HCT116 (cell line): ENCODE data around the gene KIRREL3. TPM values are rescaled to one million over a fixed set of nuclear protein-coding genes. Genes with fewer than 3 reads are reported as not detected.
A peak's percentile ranks its signal among the peaks of the same experiment; 100 is the strongest.

Experiments used
- ATAC-seq: fragments of 200-7000 bp; cut with Tn5 transposase; 2 replicates; pipeline ENCODE4 v1.9.1; 2020; ENCODE audit warnings: mild to moderate bottlenecking, moderate library complexity
- BruUV-seq: library from RNA; stranded (reverse); fragments of 400-500 nt; replicated peaks from 2 replicates; lab custom pipeline; 2021; lab: Mats Ljungman, UMichigan
- CTCF ChIA-PET: fragments of 300-600 bp; sonication (Branson Sonifier 250); formaldehyde crosslinking; loops from one replicate; lab custom pipeline; 2021; ENCODE audit warnings: antibody characterized with exemption; lab: Charles Lee
- POLR2A ChIA-PET: fragments of 300-600, 350-600 bp; sonication (Branson Sonifier 250); formaldehyde crosslinking; loops from one replicate; lab custom pipeline; 2021; ENCODE audit warnings: antibody characterized with exemption; lab: Charles Lee
- RAD21 ChIA-PET, 2 experiments: fragments of 300-600 bp; sonication (Branson Sonifier 250); formaldehyde crosslinking; loops; one replicate each; lab custom pipeline; 2023; ENCODE audit warnings: low total read pairs in 2 of 2; ENCODE audit not compliant: uncharacterized antibody in 2 of 2, unreplicated experiment in 2 of 2, low non-redundant PET in 1 of 2; lab: Charles Lee
- DNase-seq: peaks from one replicate; pipeline ENCODE4 v3.0.0-alpha.2; 2010; ENCODE audit warnings: low read depth, low spot score
- H2AFZ ChIP-seq: fragments of 200-600 bp; shearing (Covaris generic), sonication (generic); 2 replicates; pipeline ENCODE4 v1.6.1; 2017; ENCODE audit warnings: low read depth, mixed run types, mixed read lengths, antibody characterized with exemption, low read length; ENCODE audit not compliant: poor library complexity, severe bottlenecking
- H3K27ac ChIP-seq: 2 replicates; pipeline ENCODE4 v1.5.1; 2012; ENCODE audit warnings: low read depth, low read length
- H3K27me3 ChIP-seq: fragments of 200-600 bp; sonication (generic); 2 replicates; pipeline ENCODE4 v1.6.1; 2016; ENCODE audit warnings: mixed run types, low read length, mixed read lengths; ENCODE audit not compliant: insufficient read depth
- H3K36me3 ChIP-seq, 2 experiments: fragments of 200-500 bp in 1 of 2; fragments of 200-600 bp in 1 of 2; sonication (Bioruptor generic) in 1 of 2; sonication (generic) in 1 of 2; 2 replicates each; pipeline versions ENCODE4 v1.5.1 to v1.6.1; 2014 to 2016; ENCODE audit warnings: low read length in 2 of 2, inconsistent platforms in 1 of 2, mixed read lengths in 1 of 2, mixed run types in 1 of 2; ENCODE audit not compliant: insufficient read depth in 2 of 2, control insufficient read depth in 1 of 2
- H3K4me1 ChIP-seq, 2 experiments: fragments of 200-600 bp in 1 of 2; sonication (generic) in 1 of 2; 2 replicates each; pipeline versions ENCODE4 v1.5.1 to v1.6.1; 2012 to 2017; ENCODE audit warnings: low read length in 2 of 2, inconsistent platforms in 1 of 2, mild to moderate bottlenecking in 1 of 2, mixed read lengths in 1 of 2, mixed run types in 1 of 2, moderate library complexity in 1 of 2; ENCODE audit not compliant: insufficient read depth in 2 of 2, control insufficient read depth in 1 of 2
- H3K4me2 ChIP-seq: fragments of 200-600 bp; sonication (generic); 2 replicates; pipeline ENCODE4 v1.6.1; 2017; ENCODE audit warnings: mixed run types, low read length, mixed read lengths
- H3K4me3 ChIP-seq, 2 experiments: fragments of 200-600 bp in 1 of 2; sonication (generic) in 1 of 2; replicated peaks in 1 of 2; 2 replicates each; pipeline ENCODE4 v1.5.1; 2011 to 2016; ENCODE audit warnings: low read length in 2 of 2, control low read depth in 1 of 2, low read depth in 1 of 2, mild to moderate bottlenecking in 1 of 2, mixed read lengths in 1 of 2, mixed run types in 1 of 2
- H3K79me2 ChIP-seq: fragments of 200-600 bp; sonication (generic); 2 replicates; pipeline ENCODE4 v1.6.1; 2017; ENCODE audit warnings: mild to moderate bottlenecking, mixed run types, low read length, moderate library complexity, mixed read lengths; ENCODE audit not compliant: insufficient read depth
- H3K9ac ChIP-seq: fragments of 200-600 bp; sonication (generic); 2 replicates; pipeline ENCODE4 v1.6.1; 2016; ENCODE audit warnings: low read length, mixed read lengths
- H3K9me2 ChIP-seq: fragments of 200-600 bp; sonication (generic), shearing (Covaris generic); 2 replicates; pipeline ENCODE4 v1.6.1; 2017; ENCODE audit warnings: mixed run types, mild to moderate bottlenecking, moderate library complexity; ENCODE audit not compliant: insufficient read depth
- H3K9me3 ChIP-seq, 2 experiments: fragments of 200-500 bp in 1 of 2; fragments of 200-600 bp in 1 of 2; sonication (Bioruptor generic) in 1 of 2; sonication (generic) in 1 of 2; 2 replicates each; pipeline ENCODE4 v1.6.1; 2014 to 2017; ENCODE audit warnings: low read length in 2 of 2, mixed read lengths in 2 of 2, inconsistent platforms in 1 of 2, low read depth in 1 of 2, mild to moderate bottlenecking in 1 of 2, mixed run types in 1 of 2, moderate library complexity in 1 of 2; ENCODE audit not compliant: control insufficient read depth in 1 of 2, insufficient read depth in 1 of 2
- H4K20me1 ChIP-seq: fragments of 200-600 bp; sonication (generic), shearing (Covaris generic); 2 replicates; pipeline ENCODE4 v1.6.1; 2017; ENCODE audit warnings: mixed run types, mild to moderate bottlenecking, moderate library complexity; ENCODE audit not compliant: insufficient read depth
- RAD21 ChIP-seq: IDR thresholded peaks from 2 replicates; pipeline ENCODE4 v1.6.1; 2012; ENCODE audit warnings: low read depth, mild to moderate bottlenecking
- YY1 ChIP-seq: IDR thresholded peaks from 2 replicates; pipeline ENCODE4 v1.6.1; 2011; ENCODE audit warnings: low read length, low read depth, moderate library complexity, mild to moderate bottlenecking; ENCODE audit not compliant: insufficient replicate concordance; ENCODE audit errors: extremely low read depth
- intact Hi-C: fragments of 100-400 bp; cut with micrococcal nuclease; formaldehyde crosslinking; loops from 2 replicates; pipeline ENCODE4 v1.10.0; 2022
- total RNA-seq: library from RNA; stranded (reverse); gene quantifications from one replicate; pipeline ENCODE4 v1.2.1, GENCODE V29; 2021; ENCODE audit not compliant: unreplicated experiment
- TF ChIP-seq, protein P1 (sequence below), 3 experiments: fragments of 200-600 bp in 1 of 3; sonication (generic) in 1 of 3; IDR thresholded peaks in 2 of 3; conservative IDR thresholded peaks in 1 of 3; 2 replicates each; pipeline ENCODE4 v1.5.1; 2012 to 2017; ENCODE audit warnings: low read depth in 2 of 3, low read length in 2 of 3, antibody characterized with exemption in 1 of 3, borderline replicate concordance in 1 of 3, control low read depth in 1 of 3, mild to moderate bottlenecking in 1 of 3, mixed read lengths in 1 of 3, mixed run types in 1 of 3, moderate library complexity in 1 of 3; ENCODE audit not compliant: insufficient read depth in 1 of 3
- TF ChIP-seq, protein P2 (sequence below): IDR thresholded peaks from 2 replicates; pipeline ENCODE4 v1.6.1; 2012

KIRREL3 gene
- total RNA-seq, 1 experiment from 2014 or later = not detected

DNA sequence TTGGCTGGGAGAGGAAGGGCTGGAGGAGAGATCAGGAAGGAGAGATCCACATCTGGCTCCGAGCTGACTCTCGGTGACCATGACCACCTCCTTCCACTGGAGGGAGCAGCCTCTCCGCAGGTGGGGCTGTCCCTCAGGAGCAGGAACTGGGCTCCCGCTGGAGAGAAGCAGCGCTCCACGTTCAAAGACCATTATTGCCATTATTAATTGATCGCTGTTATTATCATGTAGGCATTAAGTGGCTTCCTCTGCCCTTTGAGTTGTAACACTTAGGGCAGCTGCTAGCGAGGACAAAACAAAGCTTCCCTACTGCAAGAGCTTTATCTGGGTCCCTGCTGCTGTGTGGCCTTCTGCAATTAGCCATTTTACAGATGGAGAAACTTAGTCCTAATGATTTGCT, 393.2 kb downstream of the KIRREL3 start:
- H2AFZ ChIP-seq = peak overlapping the region; percentile 82
- no TSS peak for BruUV-seq
- intact Hi-C loops = loop anchor here (1.0 to 10.0 kb wide), 4 partner anchors 165 to 740 kb away; no protein-coding TSS in a partner anchor

More for the DNA sequence above, 393.2 kb downstream of the KIRREL3 start:
- ATAC-seq (peak; percentile 99), DNase-seq (peak; percentile 31)
- RAD21 ChIA-PET = interaction anchor here (1.0 kb wide), 2 partner anchors 123 to 383 kb away, joined by 3 to 4 read pairs; no protein-coding TSS in a partner anchor
- Histone ChIP-seq H3K27me3 (peaks cover 24% of the 10 kb centered on the region; the same call in 1 of the 2 replicates), H3K4me2 (peak overlapping the region; percentile 66), H3K36me3 (no peaks in the 10 kb centered on the region), H3K4me3 (peak overlapping the region in 1 of 2 experiments; percentile 20; a peak in 1 of 4 replicates), H3K9me2 (no peaks in the 10 kb centered on the region), H3K4me1 (peaks cover 0 to 4% of the 10 kb centered on the region in 2 experiments; a peak in 2 of 4 replicates), H3K27ac (no peak overlapping the region), H4K20me1 (no peaks in the 10 kb centered on the region), H3K79me2 (no peaks in the 10 kb centered on the region), H3K9ac (no peak overlapping the region), H3K9me3 (no peaks in the 10 kb centered on the region)
- CTCF ChIA-PET = interaction anchor here (0.7 to 2.4 kb wide), 10 partner anchors 13 to 1432 kb away, joined by 3 to 14 read pairs (median 4); no protein-coding TSS in a partner anchor
- POLR2A ChIA-PET = no interaction called here
- TF ChIP-seq, protein P1, sequence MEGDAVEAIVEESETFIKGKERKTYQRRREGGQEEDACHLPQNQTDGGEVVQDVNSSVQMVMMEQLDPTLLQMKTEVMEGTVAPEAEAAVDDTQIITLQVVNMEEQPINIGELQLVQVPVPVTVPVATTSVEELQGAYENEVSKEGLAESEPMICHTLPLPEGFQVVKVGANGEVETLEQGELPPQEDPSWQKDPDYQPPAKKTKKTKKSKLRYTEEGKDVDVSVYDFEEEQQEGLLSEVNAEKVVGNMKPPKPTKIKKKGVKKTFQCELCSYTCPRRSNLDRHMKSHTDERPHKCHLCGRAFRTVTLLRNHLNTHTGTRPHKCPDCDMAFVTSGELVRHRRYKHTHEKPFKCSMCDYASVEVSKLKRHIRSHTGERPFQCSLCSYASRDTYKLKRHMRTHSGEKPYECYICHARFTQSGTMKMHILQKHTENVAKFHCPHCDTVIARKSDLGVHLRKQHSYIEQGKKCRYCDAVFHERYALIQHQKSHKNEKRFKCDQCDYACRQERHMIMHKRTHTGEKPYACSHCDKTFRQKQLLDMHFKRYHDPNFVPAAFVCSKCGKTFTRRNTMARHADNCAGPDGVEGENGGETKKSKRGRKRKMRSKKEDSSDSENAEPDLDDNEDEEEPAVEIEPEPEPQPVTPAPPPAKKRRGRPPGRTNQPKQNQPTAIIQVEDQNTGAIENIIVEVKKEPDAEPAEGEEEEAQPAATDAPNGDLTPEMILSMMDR (IDR thresholded peaks at IDR 0.05 in 2 of 3, conservative IDR thresholded peaks at IDR 0.05 in 1 of 3; ENCODE audit: borderline replicate concordance in 1 of 3, insufficient read depth in 1 of 3, low read depth in 2 of 3, low read length in 2 of 3) = peak; percentile 55 to 83 (median 82)
- TF ChIP-seq, protein P2, sequence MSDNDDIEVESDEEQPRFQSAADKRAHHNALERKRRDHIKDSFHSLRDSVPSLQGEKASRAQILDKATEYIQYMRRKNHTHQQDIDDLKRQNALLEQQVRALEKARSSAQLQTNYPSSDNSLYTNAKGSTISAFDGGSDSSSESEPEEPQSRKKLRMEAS = no peak
- no peak for TF ChIP-seq YY1
- peak; percentile 86 for TF ChIP-seq RAD21
